GM21737 (cell line): ENCODE measurements around the gene ENOX1.
"Not testable (repeated sequence)": the region's sequence is repeated elsewhere in the genome, so short reads cannot be mapped to it uniquely, and the experiment has no call there.

Experiments
- ATAC-seq: cut with Tn5 transposase; IDR thresholded peaks from one replicate; pipeline ENCODE4 v1.9.1; 2021; ENCODE audit warnings: mild to moderate bottlenecking, moderate library complexity; ENCODE audit not compliant: unreplicated experiment

ENOX1 gene

DNA sequence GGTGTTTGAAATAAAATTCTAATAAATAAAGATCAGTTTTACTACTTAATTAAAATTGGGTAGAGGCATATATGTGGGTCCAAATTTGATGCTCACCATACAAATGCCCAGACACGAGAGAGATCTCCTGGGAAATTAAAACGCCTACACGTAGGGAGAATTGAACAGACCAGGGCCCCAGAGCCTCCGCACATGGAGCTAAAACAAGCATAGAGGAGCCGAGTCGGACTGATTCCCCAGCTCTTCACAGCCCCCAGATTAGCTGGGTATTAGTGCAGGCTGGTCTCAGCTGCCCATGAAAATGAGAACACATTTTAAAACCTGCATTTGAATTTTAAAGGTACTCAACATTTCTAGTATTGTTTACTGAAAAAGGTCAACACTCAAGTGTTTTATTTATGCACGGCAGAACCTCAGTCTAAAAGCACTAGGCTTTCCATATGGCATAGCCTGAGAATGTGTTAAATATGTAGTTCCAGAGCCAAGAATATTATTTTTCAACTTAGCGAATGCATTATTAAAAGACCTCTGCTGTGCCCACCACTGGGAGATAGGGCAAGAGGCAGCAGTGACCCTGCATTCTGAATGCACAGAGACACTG, 344.8 kb downstream of the ENOX1 start:
- no peak for ATAC-seq

DNA sequence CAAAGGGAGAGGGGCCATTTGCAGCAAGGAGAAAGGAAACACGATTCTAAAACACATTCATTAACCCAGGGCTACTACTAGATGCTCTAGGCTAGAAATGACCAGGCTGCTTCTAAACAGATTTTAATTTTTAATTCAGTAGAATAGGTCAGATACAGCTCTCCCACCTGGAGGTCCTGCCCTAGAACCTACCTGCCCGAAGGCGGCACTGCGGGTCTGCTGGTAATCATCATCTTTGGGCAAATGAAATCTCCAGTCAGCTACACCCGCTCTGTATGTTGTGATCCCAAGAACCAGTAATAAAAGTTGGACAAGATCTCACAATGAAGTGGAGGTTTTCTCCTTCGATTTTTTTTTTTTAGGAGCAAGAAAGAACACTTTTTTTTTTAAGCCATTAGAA, 345.3 kb downstream of the ENOX1 start:
- no peak for ATAC-seq

DNA sequence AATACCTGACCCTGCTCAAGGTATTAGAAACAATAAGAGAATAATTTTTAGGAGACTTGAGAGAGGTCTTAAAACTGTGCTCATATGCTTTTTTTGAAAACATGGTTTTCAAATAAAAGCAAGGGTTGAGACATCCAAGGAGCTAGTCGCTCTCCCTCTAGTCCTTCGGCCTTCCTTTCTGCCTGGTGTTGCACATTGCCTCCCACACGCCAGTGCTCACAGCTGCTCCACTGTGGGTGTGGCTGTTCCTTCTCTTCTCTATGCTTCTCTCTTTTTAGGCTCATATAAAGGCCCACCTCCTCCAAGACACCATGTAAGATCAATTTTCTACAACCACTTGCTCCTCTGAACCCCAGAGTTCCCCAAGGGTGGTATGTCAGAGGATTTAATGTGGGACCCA, 352.6 kb downstream of the ENOX1 start:
- no peak for ATAC-seq

DNA sequence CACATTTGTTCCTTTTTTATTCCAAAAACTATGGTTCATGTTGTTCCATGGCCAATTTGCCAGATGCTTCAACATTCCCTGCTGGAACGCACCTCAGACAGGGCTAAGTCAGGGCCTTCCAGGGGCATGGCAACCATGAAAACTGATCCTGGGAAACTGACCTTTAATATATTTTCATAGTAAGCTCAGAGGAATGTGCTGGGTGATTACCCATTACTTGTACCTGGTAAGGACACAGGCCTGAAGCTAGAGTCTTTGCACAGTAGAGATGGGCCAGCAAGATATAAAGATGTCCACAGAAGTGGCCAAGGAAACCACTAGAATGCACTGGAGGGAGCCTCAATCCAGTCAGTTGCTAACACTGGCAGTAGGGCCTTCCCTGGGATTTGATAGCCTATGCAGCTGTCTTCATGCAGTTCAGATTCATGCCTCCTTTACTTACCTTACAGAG, 353.1 kb downstream of the ENOX1 start:
- ATAC-seq, result no peak

DNA sequence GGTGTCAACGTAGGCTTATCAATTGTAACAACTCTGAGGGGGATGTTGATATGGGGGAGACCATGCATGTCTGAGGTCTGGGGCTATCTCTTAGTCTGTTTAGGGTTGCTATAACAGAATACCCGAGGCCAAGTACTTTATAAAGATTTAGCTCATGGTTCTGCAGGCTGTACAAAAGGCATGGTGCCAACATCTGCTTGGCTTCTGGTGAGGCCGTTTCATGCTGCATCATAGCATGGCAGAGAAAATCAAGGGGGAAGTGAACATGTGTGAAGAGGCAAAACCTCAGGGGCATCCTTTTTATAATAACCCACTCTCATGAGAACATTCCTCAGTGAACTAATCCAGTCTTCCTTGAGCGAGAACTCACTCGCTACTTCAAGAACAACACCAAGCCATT, 353.8 kb downstream of the ENOX1 start:
- no peak for ATAC-seq

DNA sequence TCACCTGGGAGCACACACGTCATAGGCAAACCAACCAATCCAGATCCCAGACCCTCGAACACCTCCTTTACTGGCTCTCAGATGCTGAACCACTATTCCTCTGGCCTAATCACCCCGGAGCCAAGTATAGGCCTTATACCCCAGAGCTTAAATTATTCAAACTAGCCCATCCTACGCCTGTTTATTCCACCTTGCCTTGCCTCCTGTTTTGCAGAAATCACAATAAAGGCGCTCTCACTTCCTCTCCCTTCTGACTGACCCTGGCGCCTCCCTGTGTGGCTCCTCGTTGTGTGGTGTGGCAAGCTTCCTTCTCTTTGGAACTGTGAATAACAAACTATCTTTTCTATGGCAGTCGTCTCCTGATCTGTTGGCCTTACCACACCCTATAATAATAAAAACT, 354.9 kb downstream of the ENOX1 start:
- ATAC-seq, result no peak

DNA sequence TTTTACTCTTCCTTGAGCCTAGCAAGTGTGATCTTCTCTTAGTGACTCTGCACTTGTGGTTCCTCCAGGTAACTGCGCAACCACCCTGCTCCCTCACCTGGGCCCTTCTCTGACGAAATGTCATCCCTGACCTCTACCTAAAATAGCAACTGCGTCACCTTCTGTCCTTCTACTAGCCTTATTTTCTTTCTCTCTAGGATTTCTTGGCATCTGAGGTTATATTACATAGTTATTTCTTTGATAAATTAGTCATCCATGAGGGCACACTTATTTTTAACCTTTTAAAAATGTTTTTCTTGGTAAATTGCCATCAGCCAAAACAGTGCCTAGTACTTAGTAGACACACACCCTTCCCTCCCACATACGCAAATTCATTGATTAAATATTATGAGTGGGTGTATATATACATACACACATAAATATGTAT, 355.5 kb downstream of the ENOX1 start:
- ATAC-seq, result no peak

DNA sequence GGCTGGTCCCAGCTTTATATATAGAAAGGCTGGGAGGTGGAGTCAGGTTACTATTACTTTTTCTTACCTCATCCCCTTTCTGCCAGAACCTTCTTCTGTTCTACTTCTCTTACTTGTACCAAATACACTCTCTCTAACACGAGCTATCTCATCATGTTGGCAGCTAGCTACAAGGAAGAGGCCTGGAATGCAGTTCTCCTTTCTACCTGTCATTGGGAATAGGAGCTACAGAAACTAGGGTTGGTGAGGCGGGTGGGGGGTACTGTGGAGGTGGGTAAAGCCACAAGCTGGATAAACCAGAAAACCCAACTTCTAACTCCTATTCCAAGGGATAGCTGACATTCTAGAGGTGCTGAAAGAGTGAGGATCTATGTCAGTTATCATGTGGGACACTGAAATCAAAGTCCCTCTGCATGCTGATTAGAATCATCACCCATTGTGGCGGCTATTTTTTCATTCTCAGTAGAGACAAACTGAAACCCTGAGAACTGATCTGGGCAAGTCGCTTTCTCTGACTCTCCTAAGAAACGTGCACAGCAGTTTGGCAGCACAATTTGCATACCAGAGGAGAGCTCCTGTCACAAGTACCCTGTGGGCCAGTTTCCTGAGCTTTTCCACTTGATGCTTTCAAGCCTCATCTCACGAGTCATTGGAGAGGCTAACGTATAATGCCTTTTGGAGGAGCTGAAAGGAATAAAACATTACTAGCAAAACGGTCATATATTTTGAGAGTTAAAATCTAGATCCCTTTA, 358.1 kb downstream of the ENOX1 start:
- no peak for ATAC-seq

DNA sequence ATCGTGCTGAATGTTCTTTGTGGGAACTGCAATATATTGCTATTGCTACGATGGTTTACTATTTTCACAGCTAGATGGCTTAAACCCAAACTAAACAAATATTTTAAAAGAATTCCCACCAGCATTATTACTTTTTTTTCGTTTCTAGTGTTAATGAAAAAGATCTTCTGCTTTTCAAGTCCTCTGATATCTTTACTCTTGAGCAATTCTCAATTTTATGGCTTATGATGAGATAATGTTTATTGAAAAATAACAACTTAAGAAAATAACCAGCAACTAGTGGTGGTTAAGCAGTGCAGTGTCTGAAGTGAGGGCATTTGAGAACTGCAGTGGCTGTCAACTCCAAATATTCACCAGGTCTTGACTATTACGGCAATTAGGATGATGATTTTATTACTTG, 360.4 kb downstream of the ENOX1 start:
- ATAC-seq, result no peak

DNA sequence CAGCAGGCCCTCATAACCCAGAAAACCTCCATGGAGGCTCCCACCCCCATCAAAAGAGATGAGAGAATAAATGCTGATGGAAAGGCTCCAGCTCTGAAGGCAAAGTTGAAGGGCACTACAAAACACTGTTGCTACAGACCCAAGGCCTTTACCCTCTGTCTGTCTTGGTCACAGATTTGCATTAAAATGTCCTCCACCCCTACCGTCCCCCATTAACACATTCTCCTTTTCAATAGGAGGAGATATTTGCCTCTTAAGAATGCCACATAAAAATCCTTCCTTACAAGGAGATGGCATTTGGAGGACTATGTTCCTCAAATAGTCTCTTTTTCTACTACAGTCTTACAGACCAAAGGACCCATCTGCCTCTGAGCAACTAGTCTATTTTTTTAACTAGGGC, 361.5 kb downstream of the ENOX1 start:
- ATAC-seq, result no peak

DNA sequence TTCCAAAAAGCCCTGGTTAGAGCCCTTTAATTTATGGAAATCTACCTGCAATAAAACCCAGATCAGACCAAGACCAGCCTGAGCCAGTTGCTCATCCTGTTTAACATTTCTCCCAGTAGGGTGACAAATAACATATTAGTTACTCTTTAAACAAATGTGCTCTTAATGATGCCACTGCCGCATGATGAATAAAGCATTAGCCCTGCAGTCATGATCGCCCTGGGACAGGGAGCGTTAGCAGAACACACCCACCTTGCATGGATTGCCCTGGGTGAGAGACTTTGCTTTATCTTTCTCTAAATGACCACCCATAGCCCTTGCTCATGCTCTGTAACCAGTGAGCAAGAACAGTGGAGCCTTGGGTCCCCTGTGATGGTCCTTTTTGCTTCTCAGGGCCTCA, 362.4 kb downstream of the ENOX1 start:
- ATAC-seq, result no peak

DNA sequence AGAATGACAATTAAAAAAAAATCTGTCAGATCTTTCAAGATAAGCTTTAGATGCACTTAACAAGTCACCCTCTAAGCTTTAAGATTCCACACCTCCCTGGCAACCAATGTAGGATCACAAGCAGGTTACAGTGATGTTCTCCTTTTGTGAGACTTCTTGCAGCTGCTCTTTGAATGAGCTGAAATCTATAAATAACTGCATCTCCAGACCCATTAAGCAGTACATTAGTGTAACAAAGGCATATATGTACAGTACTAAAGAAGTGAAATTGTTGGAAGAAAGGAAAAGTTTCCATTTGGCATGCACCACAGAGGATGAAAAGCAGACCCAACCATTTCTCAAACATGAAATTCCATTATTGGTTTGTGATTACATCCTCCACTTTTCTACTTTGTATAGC, 364.7 kb downstream of the ENOX1 start:
- ATAC-seq, result no peak

DNA sequence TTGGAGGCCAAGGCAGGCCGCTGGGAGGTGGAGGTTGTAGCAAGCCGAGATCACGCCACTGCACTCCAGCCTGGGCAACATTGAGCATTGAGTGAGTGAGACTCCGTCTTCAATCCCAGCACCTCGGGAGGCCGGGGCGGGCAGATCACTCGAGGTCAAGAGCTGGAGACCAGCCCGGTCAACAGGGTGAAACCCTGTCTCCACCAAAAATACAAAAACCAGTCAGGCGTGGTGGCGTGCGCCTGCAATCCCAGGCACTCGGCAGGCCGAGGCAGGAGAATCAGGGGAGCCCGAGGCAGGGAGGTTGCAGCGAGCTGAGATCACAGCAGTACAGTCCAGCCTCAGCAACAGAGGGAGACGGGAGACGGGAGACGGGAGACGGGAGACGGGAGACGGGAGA, 369.9 kb downstream of the ENOX1 start:
- not testable (repeated sequence) for ATAC-seq

DNA sequence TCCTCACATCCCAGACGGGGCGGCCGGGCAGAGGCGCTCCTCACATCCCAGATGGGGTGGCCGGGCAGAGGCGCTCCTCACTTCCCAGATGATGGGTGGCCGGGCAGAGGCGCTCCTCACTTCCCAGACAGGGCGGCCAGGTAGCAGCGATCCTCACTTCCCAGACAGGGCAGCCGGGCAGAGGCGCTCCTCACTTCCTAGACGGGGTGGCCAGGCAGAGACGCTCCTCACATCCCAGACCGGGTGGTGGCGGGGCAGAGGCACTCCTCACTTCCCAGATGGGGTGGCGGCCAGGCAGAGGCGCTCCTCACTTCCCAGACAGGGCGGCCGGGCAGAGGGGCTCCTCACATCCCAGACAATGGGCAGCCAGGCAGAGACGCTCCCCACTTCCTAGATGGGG, 370.4 kb downstream of the ENOX1 start:
- ATAC-seq, result not testable (repeated sequence)

DNA sequence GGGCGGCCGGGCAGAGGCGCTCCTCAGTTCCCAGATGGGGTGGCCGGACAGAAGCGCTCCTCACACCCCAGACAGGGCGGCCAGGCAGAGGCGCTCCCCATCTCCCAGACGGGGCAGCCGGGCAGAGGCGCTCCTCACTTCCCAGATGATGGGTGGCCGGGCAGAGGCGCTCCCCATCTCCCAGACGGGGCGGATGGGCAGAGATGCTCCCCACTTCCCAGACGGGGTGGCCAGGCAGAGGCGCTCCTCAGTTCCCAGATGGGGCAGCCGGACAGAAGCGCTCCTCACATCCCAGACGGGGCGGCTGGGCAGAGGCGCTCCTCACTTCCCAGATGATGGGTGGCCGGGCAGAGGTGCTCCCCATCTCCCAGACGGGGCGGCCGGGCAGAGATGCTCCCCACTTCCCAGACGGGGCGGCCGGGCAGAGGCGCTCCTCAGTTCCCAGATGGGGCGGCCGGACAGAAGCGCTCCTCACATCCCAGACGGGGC, 370.8 kb downstream of the ENOX1 start:
- ATAC-seq, result not testable (repeated sequence)

DNA sequence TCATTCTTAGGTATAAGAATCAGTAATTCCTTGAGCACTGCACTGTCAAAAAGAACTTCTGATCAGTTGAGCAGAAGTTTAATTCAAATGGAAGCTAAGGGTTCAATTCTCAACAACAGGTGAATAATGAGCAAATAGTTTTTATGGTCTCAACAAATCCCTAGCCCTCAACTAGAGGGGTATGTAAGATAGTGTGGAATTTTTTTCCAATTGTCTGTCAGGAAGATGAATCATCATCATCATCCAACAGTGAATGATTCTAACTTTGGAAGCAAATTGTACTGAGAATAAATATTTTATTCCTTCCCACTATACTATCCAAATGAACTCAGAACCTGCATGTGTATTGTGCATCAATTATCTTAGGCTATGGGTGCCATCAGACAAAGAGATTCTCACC, 372.7 kb downstream of the ENOX1 start:
- no peak for ATAC-seq

DNA sequence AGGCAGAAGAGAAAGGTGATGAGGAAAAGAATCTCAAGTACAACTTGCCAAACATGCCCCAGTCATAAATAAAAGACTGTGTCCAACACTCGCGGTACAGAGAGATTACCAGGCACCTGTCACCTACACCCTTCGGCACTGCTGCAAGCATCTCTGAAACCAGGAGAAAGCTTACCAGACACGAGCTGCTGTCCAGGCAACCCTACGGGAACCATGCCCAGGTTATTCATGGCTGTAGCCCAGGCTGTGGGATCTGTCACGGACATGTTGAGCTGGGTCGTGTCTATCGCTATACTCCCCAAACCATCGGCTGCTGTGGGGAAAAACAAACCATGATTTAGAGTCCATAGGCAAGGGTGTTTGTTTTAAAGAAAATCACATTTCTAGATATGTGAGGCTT, 375.0 kb downstream of the ENOX1 start:
- ATAC-seq, result no peak

DNA sequence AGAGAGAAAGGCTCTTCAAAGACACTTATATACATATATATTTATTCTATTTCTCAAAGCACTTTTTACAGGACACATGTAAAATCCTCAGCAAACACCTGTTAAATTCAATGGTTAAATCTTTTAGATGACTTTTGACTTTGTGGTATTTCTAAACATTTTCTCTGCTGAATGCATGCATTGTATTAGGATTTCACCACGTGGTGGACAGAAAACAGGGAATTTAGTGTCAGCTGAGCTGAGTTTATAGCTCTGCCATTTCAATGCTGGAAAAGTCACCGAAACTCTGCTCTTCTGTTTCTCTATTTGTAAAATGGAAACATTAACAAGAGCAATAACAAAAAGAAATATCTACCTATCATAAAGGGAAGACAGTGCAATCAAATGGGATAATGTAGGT, 375.6 kb downstream of the ENOX1 start:
- no peak for ATAC-seq

DNA sequence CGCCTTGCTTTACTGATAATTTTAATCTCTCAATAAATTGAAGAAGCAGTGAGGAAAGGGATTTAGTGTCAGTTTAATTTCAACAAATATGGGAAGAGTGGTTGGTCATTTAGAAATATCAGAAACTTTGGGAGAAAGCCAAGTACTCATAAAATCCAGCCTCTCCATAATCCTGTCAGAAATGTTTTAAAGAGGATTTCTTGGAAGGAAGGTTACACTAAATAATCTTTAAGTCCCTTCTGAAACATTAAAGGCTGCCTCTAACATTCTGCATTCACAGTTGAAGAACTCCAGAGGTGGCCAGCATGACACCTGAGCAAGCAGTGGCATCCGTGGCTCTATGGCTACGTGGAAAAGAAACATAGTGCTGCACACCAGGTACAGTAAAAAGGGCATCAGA, 378.5 kb downstream of the ENOX1 start:
- no peak for ATAC-seq

DNA sequence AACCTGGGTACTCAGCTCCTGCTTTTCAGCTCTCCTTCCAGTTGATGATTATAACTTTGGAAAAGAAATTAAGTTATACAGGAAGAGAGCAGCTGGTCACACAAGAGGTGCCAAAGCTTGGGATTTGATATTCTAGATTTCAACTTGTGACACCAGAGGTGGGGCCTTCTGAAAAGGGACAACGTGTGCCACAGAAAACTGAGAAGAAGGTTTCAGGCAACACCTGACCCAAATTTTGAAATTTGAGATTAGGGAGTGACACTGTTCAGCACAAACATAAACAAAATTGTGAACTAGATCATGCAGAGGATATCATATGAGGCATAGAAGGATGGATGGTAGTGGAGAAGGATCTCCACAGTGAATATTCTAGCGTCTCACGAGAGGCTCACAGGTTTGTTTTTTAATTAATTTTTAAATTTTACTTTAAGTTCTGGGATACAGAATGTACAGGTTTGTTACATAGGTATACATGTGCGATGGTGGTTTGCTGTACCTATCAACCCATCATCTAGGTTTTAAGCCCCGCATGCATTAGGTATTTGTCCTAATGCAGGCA, 379.7 kb downstream of the ENOX1 start:
- ATAC-seq, result no peak

DNA sequence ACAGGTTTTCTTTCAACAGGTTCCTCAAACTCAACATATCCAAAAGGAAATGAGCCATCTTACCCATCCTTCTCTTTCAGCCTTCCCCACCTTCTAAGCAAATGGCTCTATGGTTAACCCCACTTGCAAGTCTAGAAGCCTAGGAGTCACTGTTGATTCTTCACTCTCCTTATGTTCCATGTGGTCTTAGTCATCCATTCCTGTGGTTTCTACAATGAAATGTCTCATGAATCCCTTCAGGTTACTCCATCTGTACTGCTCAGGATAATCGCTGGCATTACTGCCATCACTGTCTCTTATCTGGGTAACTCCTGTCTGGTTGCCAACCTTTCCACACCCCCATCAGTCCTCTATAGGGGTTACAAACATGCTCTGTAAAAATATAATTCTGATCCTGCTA, 381.3 kb downstream of the ENOX1 start:
- ATAC-seq, result no peak

DNA sequence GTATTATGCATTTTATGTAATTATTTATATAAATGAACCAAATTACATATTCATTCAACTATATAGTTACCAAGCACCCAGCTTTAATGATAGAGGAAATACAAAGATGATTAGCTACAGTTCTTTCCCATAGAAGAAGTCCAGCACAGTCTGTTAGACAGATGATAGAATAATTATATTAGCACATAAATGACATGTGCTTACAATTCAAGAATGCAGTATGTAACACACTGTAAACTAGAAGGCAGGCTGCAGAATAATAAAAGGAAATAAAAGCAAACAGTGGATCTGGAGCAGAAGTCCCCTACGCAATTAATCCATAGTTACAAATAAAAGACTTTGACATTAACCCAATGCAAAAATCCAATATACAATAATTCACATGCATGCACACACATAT, 384.4 kb downstream of the ENOX1 start:
- no peak for ATAC-seq
